Measurements from ENCODE around the gene XPO4. TPM values are rescaled to one million over a fixed set of nuclear protein-coding genes. Genes with fewer than 3 reads are reported as not detected.

Gene XPO4
- total and polyA plus RNA-seq, 2 donors (not counting 1 experiment from before 2014, with no cell fraction given), result 10.5 to 17.2 TPM

DNA sequence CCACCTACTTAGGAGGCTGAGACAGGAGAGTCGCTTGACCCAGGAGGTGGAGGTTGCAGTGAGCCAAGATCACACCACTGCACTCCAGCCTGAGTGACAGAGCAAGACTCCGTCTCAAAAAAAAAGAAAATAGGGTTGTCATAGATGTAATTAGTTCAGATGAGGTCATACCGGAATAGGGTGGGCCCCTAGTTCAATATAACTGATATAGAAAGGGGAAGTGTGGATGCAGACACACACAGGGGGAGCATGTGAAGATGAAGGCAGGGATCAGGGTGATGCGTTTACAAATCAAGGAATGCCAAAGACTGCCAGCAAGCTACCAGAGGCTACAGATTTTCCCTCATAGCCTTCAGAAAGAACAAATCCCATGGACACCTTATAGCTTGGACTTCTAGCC lies 104.5 kb downstream of the XPO4 start:
- Histone ChIP-seq H3K4me3 (replicated peaks in 1 of 4; ENCODE audit: control extremely low read depth in 1 of 4, insufficient read depth in 1 of 4, low read depth in 3 of 4, low read length in 4 of 4) (no peak overlapping the region), H3K9me3 (ENCODE audit: control insufficient read depth, insufficient read depth, low read depth, low read length) (no peaks in the 10 kb centered on the region), H3K9ac (ENCODE audit: insufficient read depth, low read length) (no peak overlapping the region), H4K20me1 (ENCODE audit: control insufficient read depth, extremely low read depth, insufficient read depth, low read length) (no peaks in the 10 kb centered on the region), H3K4me2 (ENCODE audit: extremely low read depth, insufficient read depth, low read length) (no peak overlapping the region), H3K36me3 (ENCODE audit: control insufficient read depth, insufficient read depth, low read length) (peaks cover 2% of the 10 kb centered on the region), H3K79me2 (ENCODE audit: control insufficient read depth, insufficient read depth, low read length) (no peaks in the 10 kb centered on the region), H2AFZ (ENCODE audit: low read length) (no peak overlapping the region), H3K27ac (ENCODE audit: insufficient read depth, low read length) (no peak overlapping the region), H3K27me3 (ENCODE audit: control insufficient read depth, insufficient read depth, low read length) (no peaks in the 10 kb centered on the region), H3K4me1 (ENCODE audit: control insufficient read depth, extremely low read depth, insufficient read depth, low read length) (peaks cover 5% of the 10 kb centered on the region)
- no peak for DNase-seq (ENCODE audit: low read depth in 2 of 2)
- TF ChIP-seq EZH2 (IDR thresholded peaks at IDR 0.05; ENCODE audit: low read length, missing control alignments), result no peak
- TF ChIP-seq, protein P1, sequence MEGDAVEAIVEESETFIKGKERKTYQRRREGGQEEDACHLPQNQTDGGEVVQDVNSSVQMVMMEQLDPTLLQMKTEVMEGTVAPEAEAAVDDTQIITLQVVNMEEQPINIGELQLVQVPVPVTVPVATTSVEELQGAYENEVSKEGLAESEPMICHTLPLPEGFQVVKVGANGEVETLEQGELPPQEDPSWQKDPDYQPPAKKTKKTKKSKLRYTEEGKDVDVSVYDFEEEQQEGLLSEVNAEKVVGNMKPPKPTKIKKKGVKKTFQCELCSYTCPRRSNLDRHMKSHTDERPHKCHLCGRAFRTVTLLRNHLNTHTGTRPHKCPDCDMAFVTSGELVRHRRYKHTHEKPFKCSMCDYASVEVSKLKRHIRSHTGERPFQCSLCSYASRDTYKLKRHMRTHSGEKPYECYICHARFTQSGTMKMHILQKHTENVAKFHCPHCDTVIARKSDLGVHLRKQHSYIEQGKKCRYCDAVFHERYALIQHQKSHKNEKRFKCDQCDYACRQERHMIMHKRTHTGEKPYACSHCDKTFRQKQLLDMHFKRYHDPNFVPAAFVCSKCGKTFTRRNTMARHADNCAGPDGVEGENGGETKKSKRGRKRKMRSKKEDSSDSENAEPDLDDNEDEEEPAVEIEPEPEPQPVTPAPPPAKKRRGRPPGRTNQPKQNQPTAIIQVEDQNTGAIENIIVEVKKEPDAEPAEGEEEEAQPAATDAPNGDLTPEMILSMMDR (conservative IDR thresholded peaks at IDR 0.05 in 1 of 2, IDR thresholded peaks at IDR 0.05 in 1 of 2; ENCODE audit: low read depth in 1 of 2, low read length in 2 of 2), result no peak

DNA sequence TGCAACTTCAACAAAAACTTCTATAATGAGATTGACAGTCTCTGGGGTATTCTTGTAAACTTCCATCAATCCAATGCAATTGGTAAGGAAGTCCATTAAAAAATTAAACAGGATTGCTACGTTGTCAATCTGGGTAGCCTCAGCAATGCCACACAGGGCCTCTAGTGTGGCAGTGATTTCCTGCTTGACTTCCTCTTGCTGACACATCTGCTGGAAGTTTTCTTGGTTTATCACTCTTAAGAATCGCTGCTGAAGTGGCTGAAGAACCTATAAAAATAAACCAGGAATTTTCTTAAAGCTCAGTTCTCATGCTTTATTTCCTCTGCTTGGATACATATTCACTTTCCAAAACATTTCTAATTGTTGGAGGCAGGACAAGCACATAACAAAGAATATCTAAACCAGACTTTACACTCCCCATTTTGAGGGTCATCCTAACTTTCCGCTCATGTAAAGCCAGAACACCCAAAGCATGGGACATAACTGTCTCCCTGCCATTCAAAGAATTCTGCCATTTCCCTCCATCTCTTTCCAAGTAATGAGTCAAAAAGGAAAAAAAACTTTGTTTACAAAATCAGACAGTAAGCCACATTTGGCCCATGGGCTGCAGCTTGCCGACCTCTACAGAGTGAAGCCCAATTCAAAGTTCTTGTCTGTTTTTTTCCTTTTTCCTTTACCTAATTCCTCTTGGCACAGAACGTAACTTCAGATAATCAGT lies 105.6 kb downstream of the XPO4 start:
- Histone ChIP-seq H3K9me3 (ENCODE audit: control insufficient read depth, insufficient read depth, low read depth, low read length) (no peaks in the 10 kb centered on the region), H4K20me1 (ENCODE audit: control insufficient read depth, extremely low read depth, insufficient read depth, low read length) (no peaks in the 10 kb centered on the region), H2AFZ (ENCODE audit: low read length) (no peak overlapping the region), H3K4me2 (ENCODE audit: extremely low read depth, insufficient read depth, low read length) (no peak overlapping the region), H3K79me2 (ENCODE audit: control insufficient read depth, insufficient read depth, low read length) (no peaks in the 10 kb centered on the region), H3K9ac (ENCODE audit: insufficient read depth, low read length) (no peak overlapping the region), H3K36me3 (ENCODE audit: control insufficient read depth, insufficient read depth, low read length) (peaks cover 2% of the 10 kb centered on the region), H3K27me3 (ENCODE audit: control insufficient read depth, insufficient read depth, low read length) (no peaks in the 10 kb centered on the region), H3K4me1 (ENCODE audit: control insufficient read depth, extremely low read depth, insufficient read depth, low read length) (peaks cover 5% of the 10 kb centered on the region), H3K4me3 (replicated peaks in 1 of 4; ENCODE audit: control extremely low read depth in 1 of 4, insufficient read depth in 1 of 4, low read depth in 3 of 4, low read length in 4 of 4) (no peak overlapping the region), H3K27ac (ENCODE audit: insufficient read depth, low read length) (no peak overlapping the region)
- DNase-seq (ENCODE audit: low read depth in 2 of 2), result peak; percentile 37 to 39
- no peak for TF ChIP-seq EZH2 (IDR thresholded peaks at IDR 0.05; ENCODE audit: low read length, missing control alignments)
- TF ChIP-seq, protein P1 (conservative IDR thresholded peaks at IDR 0.05 in 1 of 2, IDR thresholded peaks at IDR 0.05 in 1 of 2; ENCODE audit: low read depth in 1 of 2, low read length in 2 of 2), result no peak

DNA sequence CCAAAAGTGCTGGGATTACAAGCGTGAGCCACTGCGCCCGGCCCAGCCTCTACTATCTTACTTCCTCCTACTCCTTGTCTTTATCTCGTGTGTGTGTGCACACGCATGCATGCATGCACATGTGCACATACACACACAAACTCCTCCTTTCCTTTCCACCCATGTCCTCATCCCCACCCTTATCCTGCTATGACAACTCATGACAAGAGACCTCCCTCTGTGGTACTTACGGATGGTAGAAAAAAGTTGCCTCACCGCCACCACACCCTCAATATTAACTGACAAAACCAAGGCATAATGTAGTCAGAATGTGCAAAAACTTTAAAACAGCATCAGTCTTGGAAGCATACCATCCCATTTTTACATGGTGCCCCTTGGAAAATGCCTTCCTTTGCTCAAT lies 112.9 kb downstream of the XPO4 start:
- Histone ChIP-seq H3K79me2 (ENCODE audit: control insufficient read depth, insufficient read depth, low read length) (no peaks in the 10 kb centered on the region), H3K4me1 (ENCODE audit: control insufficient read depth, extremely low read depth, insufficient read depth, low read length) (no peaks in the 10 kb centered on the region), H3K9me3 (ENCODE audit: control insufficient read depth, insufficient read depth, low read depth, low read length) (no peaks in the 10 kb centered on the region), H3K4me2 (ENCODE audit: extremely low read depth, insufficient read depth, low read length) (no peak overlapping the region), H3K36me3 (ENCODE audit: control insufficient read depth, insufficient read depth, low read length) (peaks cover 2% of the 10 kb centered on the region), H3K27ac (ENCODE audit: insufficient read depth, low read length) (no peak overlapping the region), H4K20me1 (ENCODE audit: control insufficient read depth, extremely low read depth, insufficient read depth, low read length) (no peaks in the 10 kb centered on the region), H3K4me3 (replicated peaks in 1 of 4; ENCODE audit: control extremely low read depth in 1 of 4, insufficient read depth in 1 of 4, low read depth in 3 of 4, low read length in 4 of 4) (no peak overlapping the region), H3K9ac (ENCODE audit: insufficient read depth, low read length) (no peak overlapping the region), H2AFZ (ENCODE audit: low read length) (no peak overlapping the region), H3K27me3 (ENCODE audit: control insufficient read depth, insufficient read depth, low read length) (no peaks in the 10 kb centered on the region)
- TF ChIP-seq, protein P1 (conservative IDR thresholded peaks at IDR 0.05 in 1 of 2, IDR thresholded peaks at IDR 0.05 in 1 of 2; ENCODE audit: low read depth in 1 of 2, low read length in 2 of 2), result no peak
- TF ChIP-seq EZH2 (IDR thresholded peaks at IDR 0.05; ENCODE audit: low read length, missing control alignments), result no peak
- DNase-seq (ENCODE audit: low read depth in 2 of 2), result no peak
